HG02870 (cell line): ENCODE results near the gene ADGRE2.
"Not testable (repeated sequence)": the region's sequence is repeated elsewhere in the genome, so short reads cannot be mapped to it uniquely, and the experiment has no call there.

Source experiments
- ATAC-seq: cut with Tn5 transposase; IDR thresholded peaks from one replicate; pipeline ENCODE4 v1.9.1; 2021; ENCODE audit warnings: mild to moderate bottlenecking, moderate library complexity; ENCODE audit not compliant: unreplicated experiment

The ADGRE2 gene

GRCh38 chr19:14780622-14781225 is 2.4 kb upstream of the ADGRE2 start:
- not testable (repeated sequence) for ATAC-seq

GRCh38 chr19:14779151-14779550 is 791 bp upstream of the ADGRE2 start:
- no peak for ATAC-seq

GRCh38 chr19:14777645-14778044 is 715 bp downstream of the ADGRE2 start:
- ATAC-seq = not testable (repeated sequence)

DNA sequence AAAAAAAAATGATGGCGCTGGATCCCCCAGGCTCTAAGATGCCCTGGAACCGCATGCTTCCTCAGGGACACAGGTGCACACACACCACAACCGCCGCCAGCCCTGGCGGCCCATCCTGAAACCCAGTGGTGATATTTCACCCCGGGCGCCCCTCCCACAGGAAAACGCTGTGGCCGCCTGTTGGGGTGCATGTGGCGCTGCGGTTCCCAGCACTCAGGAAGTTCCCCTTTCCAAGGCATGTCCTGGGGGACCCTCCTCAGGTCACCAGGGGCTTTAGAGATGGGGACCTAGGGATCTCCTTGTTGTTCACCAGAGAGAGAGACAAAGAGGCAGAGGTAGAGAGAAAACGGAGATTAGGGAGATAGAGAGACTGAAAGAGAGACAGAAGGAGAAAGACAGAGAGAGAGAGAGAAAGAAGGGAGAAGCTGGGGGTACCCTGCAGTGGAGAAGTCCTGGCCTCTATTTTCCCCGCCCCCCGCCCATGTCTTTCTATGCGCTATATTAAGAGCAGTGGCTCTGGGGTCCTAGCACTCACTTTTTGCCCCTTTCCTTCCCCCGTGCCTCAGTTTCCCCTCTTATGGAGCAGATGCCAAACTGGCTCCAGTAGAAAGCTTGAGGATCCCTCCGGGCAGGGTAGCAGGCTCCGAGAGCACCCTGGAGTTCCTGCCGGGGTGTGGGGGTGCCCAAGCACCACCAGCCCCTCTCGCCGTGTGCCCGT is 2.3 kb downstream of the ADGRE2 start:
- no peak for ATAC-seq

DNA sequence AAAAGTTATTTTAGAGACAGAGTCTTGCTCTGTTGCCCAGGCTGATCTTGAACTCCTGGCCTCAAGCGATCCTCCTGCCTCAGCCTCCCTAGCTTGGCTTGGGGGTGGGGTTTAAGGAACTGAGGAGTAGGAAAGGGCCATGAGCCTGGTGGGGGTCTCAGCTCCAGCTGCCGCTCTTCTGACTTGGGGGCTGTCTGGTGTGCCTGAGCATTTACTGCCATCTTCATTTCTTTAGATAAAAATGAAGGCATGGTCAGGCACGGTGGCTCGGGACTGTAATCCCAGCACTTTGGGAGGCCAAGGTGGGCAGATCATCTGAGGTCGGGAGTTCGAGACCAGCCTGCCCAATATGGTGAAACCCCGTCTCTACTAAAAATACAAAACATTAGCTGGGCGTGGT is 3.0 kb downstream of the ADGRE2 start:
- not testable (repeated sequence) for ATAC-seq

DNA sequence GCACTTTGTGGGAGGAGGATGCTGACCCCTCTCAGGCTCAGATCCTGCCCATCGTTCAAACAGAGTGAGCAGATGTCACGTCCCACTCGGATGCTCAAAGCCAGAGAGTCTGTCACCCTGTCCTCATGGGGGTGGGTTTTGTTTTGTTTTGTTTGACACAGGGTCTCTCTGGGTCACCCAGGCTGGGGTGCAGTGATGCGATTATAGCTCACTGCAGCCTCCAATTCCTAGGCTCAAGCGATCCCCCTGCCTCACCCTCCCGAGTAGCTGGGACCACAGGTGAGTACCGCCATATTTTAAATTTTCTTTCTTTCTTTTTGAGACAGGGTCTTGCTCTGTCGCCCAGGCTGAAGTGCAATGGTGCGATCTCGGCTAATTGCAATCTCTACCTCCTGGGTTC is 4.0 kb downstream of the ADGRE2 start:
- no peak for ATAC-seq

- not testable (repeated sequence) for ATAC-seq
Measured at GRCh38 chr19:14773722-14774121, 4.6 kb downstream of the ADGRE2 start.

GRCh38 chr19:14772995-14773394 is 5.4 kb downstream of the ADGRE2 start:
- no peak for ATAC-seq

- ATAC-seq = no peak
Measured at GRCh38 chr19:14772467-14772866, 5.9 kb downstream of the ADGRE2 start.

- no peak for ATAC-seq
Measured at GRCh38 chr19:14770944-14771839, 7.2 kb downstream of the ADGRE2 start.

GRCh38 chr19:14770136-14770535 is 8.2 kb downstream of the ADGRE2 start:
- ATAC-seq = no peak

GRCh38 chr19:14769201-14769600 is 9.2 kb downstream of the ADGRE2 start:
- no peak for ATAC-seq

GRCh38 chr19:14768001-14768400 is 10.4 kb downstream of the ADGRE2 start:
- ATAC-seq = no peak

- no peak for ATAC-seq
Measured at GRCh38 chr19:14767466-14767971, 10.8 kb downstream of the ADGRE2 start.

DNA sequence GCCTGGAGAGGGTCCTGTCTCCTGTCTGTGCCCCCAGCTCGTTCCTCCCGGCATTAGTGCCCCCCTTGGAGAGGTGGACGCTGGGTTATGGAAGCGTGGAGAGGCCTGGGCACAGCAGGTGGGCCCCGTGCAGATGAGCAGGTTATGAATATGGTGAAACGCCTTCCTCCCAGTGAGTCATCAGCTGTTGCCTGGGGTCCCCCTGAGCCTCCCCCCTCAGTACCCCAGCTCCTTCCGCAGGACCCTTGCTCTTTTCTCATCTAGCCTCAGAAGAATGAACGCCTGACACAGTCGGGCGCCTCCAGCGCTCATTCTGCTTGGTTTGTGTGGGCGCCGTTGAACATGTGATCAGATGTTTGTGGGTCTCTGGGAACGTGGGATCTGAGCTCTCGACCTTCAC is 12.5 kb downstream of the ADGRE2 start:
- ATAC-seq = not testable (repeated sequence)

DNA sequence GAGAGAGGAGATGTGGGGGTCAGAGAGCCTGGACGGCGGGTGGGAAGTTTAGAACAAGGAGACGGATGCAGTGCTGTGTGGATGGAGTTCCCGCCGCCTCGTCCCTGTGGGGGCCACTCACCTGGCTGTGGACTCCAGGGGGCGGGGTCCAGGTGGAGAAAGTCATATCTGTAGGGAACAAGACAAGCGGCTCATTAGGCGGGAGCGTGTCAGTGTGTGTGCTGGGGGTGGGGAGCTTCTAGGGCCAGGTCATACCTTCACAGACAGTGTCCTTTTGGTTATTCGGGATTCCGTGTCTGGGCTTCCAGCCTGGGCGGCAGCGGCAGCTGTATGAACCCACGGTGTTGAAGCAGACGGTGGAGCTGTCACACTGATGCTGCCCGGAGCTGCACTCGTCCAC is 13.0 kb downstream of the ADGRE2 start:
- not testable (repeated sequence) for ATAC-seq

DNA sequence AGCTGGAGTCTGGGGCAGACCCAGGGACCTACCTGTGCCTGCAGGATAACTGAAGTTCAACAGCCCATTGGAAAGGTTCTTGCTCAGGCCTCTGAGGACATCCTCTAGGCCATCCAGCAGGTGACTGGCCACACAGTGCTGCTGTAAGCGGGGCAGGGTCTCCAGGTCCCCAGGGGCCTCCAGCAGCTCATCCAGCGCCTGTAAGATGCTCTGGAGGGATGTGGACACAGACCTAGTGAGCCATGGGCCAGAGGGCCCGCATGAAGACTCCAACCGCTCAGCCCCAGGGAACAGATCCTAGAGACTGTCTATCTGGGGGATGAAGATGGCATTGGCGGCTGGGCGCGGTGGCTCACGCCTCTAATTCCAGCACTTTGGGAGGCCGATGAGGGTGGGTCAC is 14.0 kb downstream of the ADGRE2 start:
- no peak for ATAC-seq

- no peak for ATAC-seq
Measured at GRCh38 chr19:14763497-14764145, 14.7 kb downstream of the ADGRE2 start.

- no peak for ATAC-seq
Measured at GRCh38 chr19:14762111-14762510, 16.2 kb downstream of the ADGRE2 start.

GRCh38 chr19:14761607-14762006 is 16.8 kb downstream of the ADGRE2 start:
- ATAC-seq = no peak

DNA sequence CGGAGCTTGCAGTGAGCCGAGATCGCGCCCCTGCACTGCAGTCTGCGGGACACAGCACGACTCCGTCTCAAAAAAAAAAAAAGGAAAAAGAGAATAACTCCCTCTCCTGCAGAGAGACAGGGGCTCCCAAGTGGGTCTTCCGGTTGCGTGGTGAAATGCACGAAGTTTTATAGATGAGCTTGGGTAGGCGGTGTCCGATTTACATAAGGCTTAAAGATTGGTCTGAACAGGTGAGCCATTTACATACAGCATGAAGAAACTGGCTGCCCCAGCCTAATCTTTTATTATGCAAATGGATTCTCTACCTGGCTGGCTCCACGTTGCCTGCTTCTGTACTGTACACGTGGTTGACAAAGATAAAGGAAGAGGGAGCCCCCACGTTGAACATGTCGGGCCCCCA is 19.5 kb downstream of the ADGRE2 start:
- ATAC-seq = no peak
